HG02870 (cell line): ENCODE results near the gene RFX1.

Experiments used
- ATAC-seq: cut with Tn5 transposase; IDR thresholded peaks from one replicate; pipeline ENCODE4 v1.9.1; 2021; ENCODE audit warnings: mild to moderate bottlenecking, moderate library complexity; ENCODE audit not compliant: unreplicated experiment

RFX1 gene

DNA sequence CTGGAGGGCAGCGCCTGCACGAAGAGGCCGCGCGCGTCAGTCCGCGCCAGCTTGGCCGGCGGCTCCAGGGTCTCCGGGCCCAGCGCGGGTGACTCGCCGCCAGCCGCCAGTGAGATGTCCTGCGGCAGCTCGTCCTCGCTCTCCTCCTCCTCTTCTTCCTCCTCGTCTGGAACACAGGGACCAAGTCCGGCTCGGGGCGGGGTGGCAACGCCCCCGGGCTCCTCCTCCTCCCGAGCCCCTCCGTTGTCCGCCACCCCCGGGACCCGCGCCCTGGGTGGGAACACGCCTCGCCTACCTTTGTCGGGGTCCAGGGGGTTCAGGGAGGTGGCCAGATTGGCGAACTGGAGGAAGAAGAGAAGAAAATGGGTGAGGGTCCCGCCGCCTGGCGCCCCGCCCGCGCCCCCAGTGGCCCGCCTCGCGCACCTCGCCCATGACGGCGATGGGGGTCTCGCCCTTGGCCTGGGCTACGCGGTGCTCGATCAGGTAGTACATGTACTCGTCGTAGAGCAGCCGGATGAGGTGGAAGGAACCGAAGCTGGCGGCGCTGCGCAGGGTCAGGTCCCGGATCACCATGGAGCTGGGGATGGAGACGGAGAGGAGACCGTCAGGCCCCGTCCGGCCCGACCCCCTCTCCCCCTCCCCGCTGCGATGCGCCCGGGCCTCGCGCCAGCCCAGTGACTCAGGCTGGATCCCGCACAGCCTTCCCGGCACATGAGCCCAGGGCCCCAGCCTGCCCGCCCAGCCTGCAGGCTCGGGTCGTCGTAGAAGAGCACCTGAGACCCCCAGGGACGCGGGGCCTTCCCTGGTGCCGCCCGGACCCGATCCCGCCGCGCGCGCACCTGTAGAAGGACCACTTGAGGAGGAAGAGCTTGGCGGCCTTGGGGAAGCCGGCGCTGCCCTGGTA is 43.2 kb downstream of the RFX1 start:
- ATAC-seq: no peak

DNA sequence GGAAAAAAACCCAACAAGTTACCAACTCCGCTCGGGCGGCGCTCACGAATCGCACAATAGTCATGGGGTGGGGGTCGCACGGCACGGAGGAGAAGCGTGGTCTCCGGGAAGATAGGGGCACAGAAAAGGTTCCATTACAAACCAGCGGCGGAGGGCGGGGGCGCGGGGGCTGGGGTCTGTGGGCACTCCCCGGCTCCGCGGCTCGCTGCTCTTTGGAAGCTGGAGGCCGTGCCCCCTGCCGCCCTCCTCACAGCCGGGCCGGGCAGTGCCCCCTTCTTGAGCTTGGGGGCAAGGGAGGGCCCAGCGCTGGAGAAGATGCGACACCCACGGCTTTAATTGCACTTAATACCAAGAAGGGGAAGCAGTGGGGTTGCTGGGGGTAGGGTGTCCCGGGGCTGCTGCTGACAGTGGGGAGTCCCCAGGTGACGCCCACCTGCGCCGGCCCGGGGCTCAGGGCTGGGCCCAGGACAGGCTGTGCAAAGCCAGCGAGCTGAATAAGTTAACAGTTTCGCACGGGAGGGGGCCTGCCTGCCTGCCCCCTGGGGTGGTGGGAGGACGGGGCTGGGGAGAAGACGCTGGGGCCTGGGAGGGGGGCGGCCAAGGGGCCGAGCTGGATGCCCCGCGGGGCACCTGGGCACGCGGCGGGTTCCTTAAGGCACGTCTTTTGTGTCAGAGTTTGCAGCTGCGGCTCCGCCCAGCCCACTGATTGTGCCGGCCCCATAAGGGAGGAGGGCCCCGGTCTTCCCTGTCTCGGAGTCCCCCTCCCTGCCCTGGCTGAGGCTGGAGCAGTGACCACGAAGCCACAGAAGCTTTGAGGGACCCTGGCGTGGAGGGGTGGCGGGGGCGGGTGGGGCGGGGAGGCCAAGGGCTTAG is 44.1 kb downstream of the RFX1 start:
- no peak for ATAC-seq

GRCh38 chr19:13960863-13961784 is 45.0 kb downstream of the RFX1 start:
- no peak for ATAC-seq

DNA sequence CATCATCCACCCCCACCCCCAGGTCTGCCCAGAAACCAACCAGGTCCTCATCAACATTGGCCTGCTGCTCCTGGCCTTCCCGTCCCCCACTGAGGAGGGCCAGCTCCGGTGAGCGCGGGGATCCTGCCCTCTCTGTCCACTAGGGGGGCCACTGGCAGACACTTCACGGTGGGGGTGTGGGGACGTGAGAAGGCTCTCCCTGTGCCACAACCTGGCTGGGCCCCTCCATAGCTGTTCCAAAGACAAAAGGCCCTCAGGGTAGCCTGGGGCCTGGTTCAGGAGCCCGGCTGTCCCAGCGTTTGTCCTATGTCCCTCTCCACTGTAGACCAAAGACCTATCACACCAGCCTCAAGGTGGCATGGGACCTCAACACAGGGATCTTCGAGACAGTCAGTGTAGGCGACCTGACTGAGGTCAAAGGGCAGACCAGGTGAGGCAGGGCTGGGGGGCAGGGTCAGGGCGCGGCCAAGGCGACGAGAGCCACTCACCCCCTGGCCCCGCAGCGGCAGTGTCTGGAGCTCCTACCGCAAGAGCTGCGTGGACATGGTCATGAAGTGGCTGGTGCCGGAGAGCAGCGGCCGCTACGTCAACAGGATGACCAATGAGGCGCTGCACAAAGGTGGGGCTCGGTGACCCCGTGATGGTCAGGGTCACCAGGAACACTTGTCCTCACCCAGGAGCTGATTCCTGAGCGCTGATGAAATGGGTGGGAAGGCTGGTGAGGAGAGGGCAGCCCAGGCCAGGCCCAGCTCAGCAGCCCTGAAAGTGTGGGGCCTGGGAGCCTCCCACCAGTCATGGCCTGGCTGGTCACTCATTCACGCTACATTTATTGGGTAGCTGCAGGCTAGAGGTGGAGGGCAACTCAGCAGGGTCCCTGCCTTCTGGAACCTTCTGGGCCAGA is 45.9 kb downstream of the RFX1 start:
- no peak for ATAC-seq

GRCh38 chr19:13959141-13959961 is 46.8 kb downstream of the RFX1 start:
- ATAC-seq: no peak

- ATAC-seq: no peak
Observed at GRCh38 chr19:13958043-13958442, 48.1 kb downstream of the RFX1 start.

GRCh38 chr19:13957051-13957450 is 49.1 kb downstream of the RFX1 start:
- no peak for ATAC-seq

DNA sequence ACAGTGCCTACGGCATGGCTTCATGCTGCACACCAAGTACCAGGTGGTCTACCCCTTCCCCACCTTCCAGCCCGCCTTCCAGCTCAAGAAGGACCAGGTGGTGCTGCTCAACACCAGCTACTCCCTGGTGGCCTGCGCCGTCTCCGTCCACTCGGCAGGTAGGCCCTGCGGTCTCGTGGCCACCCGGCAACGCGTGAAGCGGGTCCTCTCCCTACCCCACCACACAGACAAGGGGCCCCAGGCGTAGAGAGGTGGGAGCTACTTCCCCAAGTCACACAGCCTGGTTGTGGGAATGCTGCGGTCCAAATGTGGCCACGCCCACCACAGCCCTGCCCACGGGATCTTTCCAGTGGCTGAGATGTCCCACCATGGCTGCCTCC is 49.8 kb downstream of the RFX1 start:
- no peak for ATAC-seq

GRCh38 chr19:13955662-13956364 is 50.3 kb downstream of the RFX1 start:
- ATAC-seq: no peak

GRCh38 chr19:13954185-13954584 is 51.9 kb downstream of the RFX1 start:
- no peak for ATAC-seq

DNA sequence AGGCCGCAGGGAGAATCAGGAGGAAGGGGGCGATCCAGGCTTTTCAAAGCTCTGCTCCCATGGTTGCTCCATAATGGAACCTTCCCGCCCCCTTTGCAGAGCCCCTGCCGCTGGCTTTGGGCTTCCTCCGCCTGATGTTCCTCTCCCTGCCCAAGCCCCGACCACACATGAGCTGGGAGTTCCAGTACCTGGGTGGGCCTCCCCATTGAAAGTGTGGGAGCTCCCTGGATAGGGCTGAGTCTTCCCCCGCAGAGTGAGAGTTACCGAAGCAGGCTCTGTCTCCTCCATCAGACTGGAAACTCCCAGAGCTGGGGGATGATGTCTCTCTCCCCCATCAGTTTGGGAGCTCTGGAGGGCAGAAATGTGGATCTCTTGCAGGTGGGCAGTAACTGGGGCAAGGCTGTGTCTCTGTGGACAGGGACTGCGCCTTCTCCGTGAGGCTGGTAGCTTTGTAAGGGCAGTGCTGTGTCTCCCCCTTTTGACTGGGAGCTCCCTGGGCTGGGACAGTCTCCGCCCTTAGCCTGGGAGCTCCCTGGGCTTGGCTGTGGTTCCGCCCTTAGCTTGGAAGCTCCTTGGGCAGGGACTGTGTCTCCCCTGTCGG is 53.1 kb downstream of the RFX1 start:
- ATAC-seq: no peak

GRCh38 chr19:13952154-13952930 is 53.8 kb downstream of the RFX1 start, which contains the start of gene DCAF15:
DCAF15 (plus strand) TSS chr19:13952509; CDS start chr19:13952513, 4 bp downstream.
- peak; percentile 99 for ATAC-seq

GRCh38 chr19:13951799-13952153 is 54.3 kb downstream of the RFX1 start:
- no peak for ATAC-seq

- ATAC-seq: no peak
Observed at GRCh38 chr19:13951043-13951442, 55.1 kb downstream of the RFX1 start.

- ATAC-seq: no peak
Observed at GRCh38 chr19:13946414-13946813, 59.7 kb downstream of the RFX1 start.

GRCh38 chr19:13942023-13942684 is 64.0 kb downstream of the RFX1 start:
- no peak for ATAC-seq
